ENCODE measurements around the gene LRG1. TPM values are rescaled to one million over a fixed set of nuclear protein-coding genes. Genes with fewer than 3 reads are reported as not detected.

Gene LRG1
- total and polyA plus RNA-seq, 7 donors: 0.36 to 21.0 (median 2.4) TPM; not detected in 1

DNA sequence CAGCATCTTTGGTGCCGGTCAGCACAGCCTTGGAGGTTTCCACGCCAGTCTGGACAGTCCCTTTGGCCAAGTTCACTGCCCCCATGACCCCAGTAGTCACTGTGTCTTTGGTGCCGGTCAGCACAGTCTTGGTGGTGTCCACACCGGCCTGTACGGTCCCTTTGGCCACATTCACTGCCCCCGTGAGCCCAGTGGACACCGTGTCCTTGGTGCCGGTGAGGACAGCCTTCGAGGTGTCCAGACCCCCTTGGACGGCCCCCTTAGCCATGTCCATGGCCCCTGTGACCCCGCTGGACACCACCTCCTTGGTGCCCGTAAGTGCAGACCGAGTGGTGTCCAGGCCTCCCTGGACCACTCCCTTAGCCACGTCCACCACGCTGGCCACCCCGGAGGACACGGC, 26.6 kb downstream of the LRG1 start:
- Histone ChIP-seq H3K4me3 (no peak overlapping the region), H3K9me3 (no peaks in the 10 kb centered on the region), H3K27me3 (no peaks in the 10 kb centered on the region), H3K4me1 (peaks cover 0 to 62% (median 35%) of the 10 kb centered on the region in 4 donors), H3K36me3 (peaks cover 0 to 60% (median 22%) of the 10 kb centered on the region in 4 donors), H3K27ac (no peak overlapping the region)
- no peak for TF ChIP-seq CTCF (IDR thresholded peaks at IDR 0.05)
- TF ChIP-seq EP300 (IDR thresholded peaks at IDR 0.05): no peak
- TF ChIP-seq POLR2A (IDR thresholded peaks at IDR 0.05): no peak
- TF ChIP-seq POLR2AphosphoS5 (IDR thresholded peaks at IDR 0.05): no peak
- intact Hi-C loops (cut with DNase I): loop anchor here (10.0 kb wide), 1 partner anchor 528 kb away; the partner anchor contains the start of gene EEF2
- DNase-seq: no peak
- 91 to 92% methylated on average over 17 of the region's 17 CpGs for WGBS, 2 donors

GRCh38 chr19:4512070-4512469, 27.8 kb downstream of the LRG1 start:
- H3K4me3 ChIP-seq: no peak overlapping the region
- H3K27me3 ChIP-seq: no peaks in the 10 kb centered on the region
- H3K27ac ChIP-seq: no peak overlapping the region
- no peak for DNase-seq
- no peaks in the 10 kb centered on the region for H3K9me3 ChIP-seq
- intact Hi-C loops (cut with DNase I): loop anchor here (10.0 kb wide), 1 partner anchor 527 kb away; the partner anchor contains the start of gene EEF2
- peaks cover 0 to 71% (median 27%) of the 10 kb centered on the region in 4 donors for H3K36me3 ChIP-seq
- WGBS, 2 donors: 91% methylated on average over 17 of the region's 17 CpGs
- no peak for TF ChIP-seq POLR2A (IDR thresholded peaks at IDR 0.05)
- no peak for TF ChIP-seq CTCF (IDR thresholded peaks at IDR 0.05)
- no peak for TF ChIP-seq EP300 (IDR thresholded peaks at IDR 0.05)
- no peak for TF ChIP-seq POLR2AphosphoS5 (IDR thresholded peaks at IDR 0.05)
- H3K4me1 ChIP-seq: peaks cover 0 to 73% (median 43%) of the 10 kb centered on the region in 4 donors

GRCh38 chr19:4511300-4512054, 28.4 kb downstream of the LRG1 start:
- Histone ChIP-seq H3K4me3 (no peak overlapping the region), H3K9me3 (no peaks in the 10 kb centered on the region), H3K4me1 (peaks cover 0 to 73% (median 45%) of the 10 kb centered on the region in 4 donors), H3K27me3 (no peaks in the 10 kb centered on the region), H3K27ac (no peak overlapping the region), H3K36me3 (peaks cover 5 to 76% (median 30%) of the 10 kb centered on the region in 4 donors)
- WGBS, 2 donors: 86 to 87% methylated on average over 27 of the region's 27 CpGs
- no peak for DNase-seq
- TF ChIP-seq POLR2AphosphoS5 (IDR thresholded peaks at IDR 0.05): no peak
- TF ChIP-seq POLR2A (IDR thresholded peaks at IDR 0.05): no peak
- no peak for TF ChIP-seq EP300 (IDR thresholded peaks at IDR 0.05)
- no peak for TF ChIP-seq CTCF (IDR thresholded peaks at IDR 0.05)
- intact Hi-C loops (cut with DNase I): loop anchor here (10.0 kb wide), 1 partner anchor 527 kb away; the partner anchor contains the start of gene EEF2

- 85 to 87% methylated on average over 37 of the region's 37 CpGs for WGBS, 2 donors
- no peak for DNase-seq
- H3K36me3 ChIP-seq: peaks cover 8 to 76% (median 30%) of the 10 kb centered on the region in 4 donors
- peaks cover 0 to 73% (median 43%) of the 10 kb centered on the region in 4 donors for H3K4me1 ChIP-seq
- H3K9me3 ChIP-seq: no peaks in the 10 kb centered on the region
- no peak overlapping the region for H3K27ac ChIP-seq
- TF ChIP-seq EP300 (IDR thresholded peaks at IDR 0.05): no peak
- no peak for TF ChIP-seq POLR2A (IDR thresholded peaks at IDR 0.05)
- TF ChIP-seq CTCF (IDR thresholded peaks at IDR 0.05): no peak
- TF ChIP-seq POLR2AphosphoS5 (IDR thresholded peaks at IDR 0.05): no peak
- no peaks in the 10 kb centered on the region for H3K27me3 ChIP-seq
- intact Hi-C loops (cut with DNase I): loop anchor here (10.0 kb wide), 1 partner anchor 526 kb away; the partner anchor contains the start of gene EEF2
- H3K4me3 ChIP-seq: no peak overlapping the region
Measured at GRCh38 chr19:4510435-4511255, 29.2 kb downstream of the LRG1 start.
